ENCODE results near the gene NGRN. TPM values are rescaled to one million over a fixed set of nuclear protein-coding genes. Genes with fewer than 3 reads are reported as not detected.

NGRN gene
- total and polyA plus RNA-seq, 2 donors (not counting 1 experiment from before 2014, with no cell fraction given) = 55.3 to 96.1 TPM

DNA sequence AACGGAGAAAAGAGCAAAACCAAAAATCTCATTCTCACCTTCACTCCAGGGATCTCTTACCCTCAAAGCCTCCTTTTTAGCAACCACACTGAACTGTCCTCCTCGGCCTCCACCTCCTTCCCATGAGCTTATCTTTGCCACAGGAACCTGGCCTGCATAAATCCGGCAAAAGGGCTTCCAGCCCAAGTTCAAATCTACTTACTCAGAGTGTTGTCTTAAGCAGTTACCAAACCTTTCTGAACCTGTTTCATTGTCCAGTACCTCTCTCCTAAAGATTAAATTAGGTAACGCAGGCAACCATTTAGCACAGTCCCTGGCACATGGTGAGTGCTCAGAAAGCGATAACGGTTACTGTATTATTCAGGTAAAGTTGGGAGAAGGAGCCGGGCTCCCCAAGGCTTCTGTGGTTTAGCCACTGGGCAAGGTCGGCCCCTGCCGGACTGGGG lies 32.5 kb upstream of the NGRN start:
- peak in 1 of 2 donors; percentile 42 for DNase-seq (ENCODE audit: low read depth in 2 of 2)
- H4K20me1 ChIP-seq (ENCODE audit: control insufficient read depth, extremely low read depth, insufficient read depth, low read length) = no peaks in the 10 kb centered on the region
- H3K9ac ChIP-seq (ENCODE audit: insufficient read depth, low read length) = peak overlapping the region; percentile 88
- no peak overlapping the region for H2AFZ ChIP-seq (ENCODE audit: low read length)
- no peaks in the 10 kb centered on the region for H3K9me3 ChIP-seq (ENCODE audit: control insufficient read depth, insufficient read depth, low read depth, low read length)
- H3K27me3 ChIP-seq (ENCODE audit: control insufficient read depth, insufficient read depth, low read length) = no peaks in the 10 kb centered on the region
- peaks cover 14% of the 10 kb centered on the region for H3K36me3 ChIP-seq (ENCODE audit: control insufficient read depth, insufficient read depth, low read length)
- peaks cover 4% of the 10 kb centered on the region for H3K4me1 ChIP-seq (ENCODE audit: control insufficient read depth, extremely low read depth, insufficient read depth, low read length)
- H3K27ac ChIP-seq (ENCODE audit: insufficient read depth, low read length) = peak overlapping the region; percentile 95
- H3K79me2 ChIP-seq (ENCODE audit: control insufficient read depth, insufficient read depth, low read length) = peaks cover 9% of the 10 kb centered on the region
- H3K4me3 ChIP-seq (replicated peaks in 1 of 4; ENCODE audit: control extremely low read depth in 1 of 4, insufficient read depth in 1 of 4, low read depth in 3 of 4, low read length in 4 of 4) = peak overlapping the region; percentile 77 to 93 (median 85)
- peak overlapping the region; percentile 98 for H3K4me2 ChIP-seq (ENCODE audit: extremely low read depth, insufficient read depth, low read length)
- TF ChIP-seq CTCF (conservative IDR thresholded peaks at IDR 0.05 in 1 of 2, IDR thresholded peaks at IDR 0.05 in 1 of 2; ENCODE audit: low read depth in 1 of 2, low read length in 2 of 2) (peak; percentile 47 to 53), EZH2 (IDR thresholded peaks at IDR 0.05; ENCODE audit: low read length, missing control alignments) (no peak)

DNA sequence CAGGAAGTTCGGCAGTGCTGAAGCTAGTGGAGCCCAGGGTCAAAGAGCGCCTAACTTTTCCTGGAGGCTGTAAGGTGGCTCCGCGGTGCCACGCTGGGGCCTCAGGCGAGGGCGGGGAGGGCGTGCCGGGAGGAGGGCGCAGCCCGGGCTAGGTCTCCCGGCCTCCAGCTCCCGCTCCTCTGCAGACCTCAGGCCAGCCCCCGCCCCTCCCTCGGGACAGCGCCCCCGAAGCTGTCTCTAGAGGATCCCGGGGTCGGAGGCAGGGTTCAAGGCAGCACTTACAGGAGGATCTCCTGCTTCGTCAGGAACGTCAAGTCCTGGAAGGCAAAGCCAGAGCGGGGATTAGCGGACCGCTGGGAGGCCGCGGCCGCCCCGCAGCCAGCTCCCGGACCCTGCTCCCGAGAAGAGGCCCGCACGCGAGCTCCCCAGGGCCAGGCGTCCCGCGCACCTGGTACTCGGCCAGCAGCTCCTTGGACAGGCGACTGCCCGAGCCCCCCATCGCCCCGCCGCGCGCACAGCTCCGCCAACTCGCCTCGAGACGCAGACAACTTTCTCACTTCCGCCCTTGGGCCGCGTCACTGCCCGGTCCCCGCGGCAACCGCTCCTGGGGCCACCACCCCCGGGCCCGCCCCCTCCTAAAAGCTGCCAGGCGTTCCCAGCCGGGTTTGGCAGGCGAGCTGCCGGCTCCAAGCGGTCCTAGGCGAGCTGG lies 31.9 kb upstream of the NGRN start, which contains the start of gene CIB1:
CIB1 (minus strand) TSS at position 555 of the 709 bp plus-strand sequence; CDS start at position 499, 56 bp downstream.
- Histone ChIP-seq H3K36me3 (ENCODE audit: control insufficient read depth, insufficient read depth, low read length) (peaks cover 13% of the 10 kb centered on the region), H3K4me3 (replicated peaks in 1 of 4; ENCODE audit: control extremely low read depth in 1 of 4, insufficient read depth in 1 of 4, low read depth in 3 of 4, low read length in 4 of 4) (peak within 1 kb of the TSS; percentile 77 to 93 (median 85)), H3K9me3 (ENCODE audit: control insufficient read depth, insufficient read depth, low read depth, low read length) (no peaks in the 10 kb centered on the region), H3K79me2 (ENCODE audit: control insufficient read depth, insufficient read depth, low read length) (peaks cover 9% of the 10 kb centered on the region), H3K27ac (ENCODE audit: insufficient read depth, low read length) (peak within 1 kb of the TSS; percentile 95), H3K9ac (ENCODE audit: insufficient read depth, low read length) (peak within 1 kb of the TSS; percentile 88), H3K4me2 (ENCODE audit: extremely low read depth, insufficient read depth, low read length) (peak within 1 kb of the TSS; percentile 98), H2AFZ (ENCODE audit: low read length) (peak within 1 kb of the TSS; percentile 73), H3K27me3 (ENCODE audit: control insufficient read depth, insufficient read depth, low read length) (no peaks in the 10 kb centered on the region), H4K20me1 (ENCODE audit: control insufficient read depth, extremely low read depth, insufficient read depth, low read length) (no peaks in the 10 kb centered on the region), H3K4me1 (ENCODE audit: control insufficient read depth, extremely low read depth, insufficient read depth, low read length) (peaks cover 4% of the 10 kb centered on the region)
- DNase-seq (ENCODE audit: low read depth in 2 of 2) = peak; percentile 94 to 97
- TF ChIP-seq CTCF (conservative IDR thresholded peaks at IDR 0.05 in 1 of 2, IDR thresholded peaks at IDR 0.05 in 1 of 2; ENCODE audit: low read depth in 1 of 2, low read length in 2 of 2) (no peak), EZH2 (IDR thresholded peaks at IDR 0.05; ENCODE audit: low read length, missing control alignments) (no peak)

- TF ChIP-seq CTCF (conservative IDR thresholded peaks at IDR 0.05 in 1 of 2, IDR thresholded peaks at IDR 0.05 in 1 of 2; ENCODE audit: low read depth in 1 of 2, low read length in 2 of 2) (no peak), EZH2 (IDR thresholded peaks at IDR 0.05; ENCODE audit: low read length, missing control alignments) (no peak)
- Histone ChIP-seq H3K4me2 (ENCODE audit: extremely low read depth, insufficient read depth, low read length) (peak within 1 kb of the TSS; percentile 98), H3K36me3 (ENCODE audit: control insufficient read depth, insufficient read depth, low read length) (peaks cover 7% of the 10 kb centered on the region), H3K4me1 (ENCODE audit: control insufficient read depth, extremely low read depth, insufficient read depth, low read length) (peaks cover 4% of the 10 kb centered on the region), H3K9ac (ENCODE audit: insufficient read depth, low read length) (peak within 1 kb of the TSS; percentile 88), H4K20me1 (ENCODE audit: control insufficient read depth, extremely low read depth, insufficient read depth, low read length) (no peaks in the 10 kb centered on the region), H2AFZ (ENCODE audit: low read length) (peak within 1 kb of the TSS; percentile 73), H3K4me3 (replicated peaks in 1 of 4; ENCODE audit: control extremely low read depth in 1 of 4, insufficient read depth in 1 of 4, low read depth in 3 of 4, low read length in 4 of 4) (peak within 1 kb of the TSS; percentile 77 to 93 (median 85)), H3K9me3 (ENCODE audit: control insufficient read depth, insufficient read depth, low read depth, low read length) (no peaks in the 10 kb centered on the region), H3K79me2 (ENCODE audit: control insufficient read depth, insufficient read depth, low read length) (peaks cover 9% of the 10 kb centered on the region), H3K27me3 (ENCODE audit: control insufficient read depth, insufficient read depth, low read length) (no peaks in the 10 kb centered on the region), H3K27ac (ENCODE audit: insufficient read depth, low read length) (peak within 1 kb of the TSS; percentile 95)
- peak; percentile 19 to 21 for DNase-seq (ENCODE audit: low read depth in 2 of 2)
Observed at GRCh38 chr15:90234096-90234988, 31.1 kb upstream of the NGRN start, which contains the start of gene GDPGP1. Gene GDPGP1, plus strand, starts transcription at chr15:90234209. Its CDS starts 6,700 bp downstream, at chr15:90240909.

Measured in fibroblast of lung (primary cell).